ENCODE measurements around the gene C3orf20.

DNA sequence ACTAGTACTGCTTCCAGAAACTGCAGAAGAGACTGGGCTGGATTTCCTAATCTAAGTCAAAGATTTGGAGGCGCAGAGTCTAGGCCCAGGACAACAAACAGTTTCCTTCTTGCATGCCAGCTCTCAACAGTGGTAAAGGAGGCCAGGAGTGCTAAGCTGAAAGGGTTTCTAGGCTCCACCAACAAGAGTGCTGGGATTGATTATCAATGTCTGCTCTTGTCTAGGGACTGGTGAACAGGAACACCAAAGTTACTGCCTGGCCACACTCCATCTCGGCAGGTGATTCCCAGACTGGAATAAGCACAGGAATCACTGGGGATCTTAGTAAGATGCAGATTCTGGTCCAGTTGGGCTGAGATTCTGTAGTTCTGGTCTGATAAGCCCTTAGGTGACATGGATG is 121.1 kb downstream of the C3orf20 start:
- TF ChIP-seq, protein P1, sequence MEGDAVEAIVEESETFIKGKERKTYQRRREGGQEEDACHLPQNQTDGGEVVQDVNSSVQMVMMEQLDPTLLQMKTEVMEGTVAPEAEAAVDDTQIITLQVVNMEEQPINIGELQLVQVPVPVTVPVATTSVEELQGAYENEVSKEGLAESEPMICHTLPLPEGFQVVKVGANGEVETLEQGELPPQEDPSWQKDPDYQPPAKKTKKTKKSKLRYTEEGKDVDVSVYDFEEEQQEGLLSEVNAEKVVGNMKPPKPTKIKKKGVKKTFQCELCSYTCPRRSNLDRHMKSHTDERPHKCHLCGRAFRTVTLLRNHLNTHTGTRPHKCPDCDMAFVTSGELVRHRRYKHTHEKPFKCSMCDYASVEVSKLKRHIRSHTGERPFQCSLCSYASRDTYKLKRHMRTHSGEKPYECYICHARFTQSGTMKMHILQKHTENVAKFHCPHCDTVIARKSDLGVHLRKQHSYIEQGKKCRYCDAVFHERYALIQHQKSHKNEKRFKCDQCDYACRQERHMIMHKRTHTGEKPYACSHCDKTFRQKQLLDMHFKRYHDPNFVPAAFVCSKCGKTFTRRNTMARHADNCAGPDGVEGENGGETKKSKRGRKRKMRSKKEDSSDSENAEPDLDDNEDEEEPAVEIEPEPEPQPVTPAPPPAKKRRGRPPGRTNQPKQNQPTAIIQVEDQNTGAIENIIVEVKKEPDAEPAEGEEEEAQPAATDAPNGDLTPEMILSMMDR (conservative IDR thresholded peaks at IDR 0.05): no peak
- TF ChIP-seq ZFX (IDR thresholded peaks at IDR 0.05): no peak
